GM23248 (cell line): Measurements from ENCODE around the gene PCSK5.

Experiments
- EZH2 ChIP-seq: fragments of 200-600 bp; sonication (generic); IDR thresholded peaks from 2 replicates; pipeline ENCODE4 v1.6.1; 2018; ENCODE audit warnings: antibody characterized with exemption, mild to moderate bottlenecking; ENCODE audit not compliant: insufficient read depth, poor library complexity, severe bottlenecking
- EZH2phosphoT487 ChIP-seq: fragments of 200-600 bp; sonication (generic); IDR thresholded peaks from 2 replicates; pipeline ENCODE4 v1.6.1; 2018; ENCODE audit warnings: antibody characterized with exemption, moderate library complexity, mild to moderate bottlenecking, low read depth; ENCODE audit not compliant: insufficient read depth

- no peak for TF ChIP-seq EZH2
- TF ChIP-seq EZH2phosphoT487, result no peak
Measured at GRCh38 chr9:76395381-76395780, 504.9 kb downstream of the PCSK5 start.
